Ovary (tissue), 3 donors: ENCODE data around the gene PLEKHA7.

Experiments
- POLR2A ChIP-seq: fragments of 450-650 bp; IDR thresholded peaks from one replicate; pipeline ENCODE4 v1.6.1; 2017; ENCODE audit warnings: antibody characterized with exemption, mild to moderate bottlenecking, moderate library complexity
- TF ChIP-seq, protein P1 (sequence below), 3 donors: fragments of 450-650 bp in 2 of 3; fragments of 200-600 bp in 1 of 3; IDR thresholded peaks; one replicate each; pipeline versions ENCODE4 v1.5.1 to v1.8.0; 2016 to 2022; ENCODE audit warnings: antibody characterized with exemption in 3 of 3, mild to moderate bottlenecking in 1 of 3
- donor health status: DM: no; HTN: no; CAD: no.

DNA sequence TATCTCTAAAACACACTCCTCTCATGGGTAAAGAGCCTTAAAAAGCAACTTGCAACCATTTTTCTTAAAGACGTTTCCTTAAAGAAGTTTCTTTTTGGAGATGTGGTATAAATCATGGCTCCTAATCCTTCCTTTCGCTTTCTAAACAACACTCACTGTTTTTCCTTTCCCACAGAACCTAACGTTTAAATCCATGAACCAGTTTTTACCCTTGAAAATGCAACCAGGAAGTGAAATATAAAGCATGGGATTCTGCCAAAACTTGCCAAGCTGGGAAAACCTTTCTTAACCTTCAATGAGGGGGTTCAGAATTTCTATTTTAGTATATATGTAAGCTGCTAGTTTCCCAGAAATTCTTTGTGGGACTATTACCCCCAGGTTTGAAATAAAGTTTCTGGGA, 8.6 kb downstream of the PLEKHA7 start:
- TF ChIP-seq POLR2A, result no peak
- TF ChIP-seq, protein P1, sequence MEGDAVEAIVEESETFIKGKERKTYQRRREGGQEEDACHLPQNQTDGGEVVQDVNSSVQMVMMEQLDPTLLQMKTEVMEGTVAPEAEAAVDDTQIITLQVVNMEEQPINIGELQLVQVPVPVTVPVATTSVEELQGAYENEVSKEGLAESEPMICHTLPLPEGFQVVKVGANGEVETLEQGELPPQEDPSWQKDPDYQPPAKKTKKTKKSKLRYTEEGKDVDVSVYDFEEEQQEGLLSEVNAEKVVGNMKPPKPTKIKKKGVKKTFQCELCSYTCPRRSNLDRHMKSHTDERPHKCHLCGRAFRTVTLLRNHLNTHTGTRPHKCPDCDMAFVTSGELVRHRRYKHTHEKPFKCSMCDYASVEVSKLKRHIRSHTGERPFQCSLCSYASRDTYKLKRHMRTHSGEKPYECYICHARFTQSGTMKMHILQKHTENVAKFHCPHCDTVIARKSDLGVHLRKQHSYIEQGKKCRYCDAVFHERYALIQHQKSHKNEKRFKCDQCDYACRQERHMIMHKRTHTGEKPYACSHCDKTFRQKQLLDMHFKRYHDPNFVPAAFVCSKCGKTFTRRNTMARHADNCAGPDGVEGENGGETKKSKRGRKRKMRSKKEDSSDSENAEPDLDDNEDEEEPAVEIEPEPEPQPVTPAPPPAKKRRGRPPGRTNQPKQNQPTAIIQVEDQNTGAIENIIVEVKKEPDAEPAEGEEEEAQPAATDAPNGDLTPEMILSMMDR (IDR thresholded peaks at IDR 0.05), result no peak
